GM12872 (cell line): ENCODE results near the gene GDI2.

Experiments used
- CTCF ChIP-seq: IDR thresholded peaks from 3 replicates; pipeline ENCODE4 v1.5.1; 2011; ENCODE audit warnings: low read depth, mild to moderate bottlenecking, low read length, moderate library complexity; ENCODE audit not compliant: insufficient read depth

Gene GDI2

GRCh38 chr10:5844345-5845055 lies 31.3 kb upstream of the GDI2 start:
- TF ChIP-seq CTCF = no peak

- TF ChIP-seq CTCF = no peak
Observed at GRCh38 chr10:5843686-5844344, 30.6 kb upstream of the GDI2 start.

GRCh38 chr10:5841965-5842364 lies 28.7 kb upstream of the GDI2 start:
- no peak for TF ChIP-seq CTCF

GRCh38 chr10:5840314-5841307 lies 27.4 kb upstream of the GDI2 start:
- TF ChIP-seq CTCF = no peak

- TF ChIP-seq CTCF = no peak
Observed at GRCh38 chr10:5835446-5836095, 22.3 kb upstream of the GDI2 start.

GRCh38 chr10:5833814-5834213 lies 20.6 kb upstream of the GDI2 start:
- no peak for TF ChIP-seq CTCF
